ENCODE data around the gene ATP9B. TPM values are rescaled to one million over a fixed set of nuclear protein-coding genes. Genes with fewer than 3 reads are reported as not detected.

The ATP9B gene
- total RNA-seq, 1 experiment from 2014 or later = 8.6 TPM

- H2AFZ ChIP-seq = no peak overlapping the region
- ChIA-PET CTCF (no interaction called here), POLR2A (ENCODE audit: unreplicated experiment) (no interaction called here)
- no peak overlapping the region for H3K27ac ChIP-seq
- no peaks in the 10 kb centered on the region for H3K36me3 ChIP-seq (ENCODE audit: low read depth)
- TF ChIP-seq EZH2 (IDR thresholded peaks at IDR 0.05; ENCODE audit: low read depth) = no peak
- TF ChIP-seq, protein P1, sequence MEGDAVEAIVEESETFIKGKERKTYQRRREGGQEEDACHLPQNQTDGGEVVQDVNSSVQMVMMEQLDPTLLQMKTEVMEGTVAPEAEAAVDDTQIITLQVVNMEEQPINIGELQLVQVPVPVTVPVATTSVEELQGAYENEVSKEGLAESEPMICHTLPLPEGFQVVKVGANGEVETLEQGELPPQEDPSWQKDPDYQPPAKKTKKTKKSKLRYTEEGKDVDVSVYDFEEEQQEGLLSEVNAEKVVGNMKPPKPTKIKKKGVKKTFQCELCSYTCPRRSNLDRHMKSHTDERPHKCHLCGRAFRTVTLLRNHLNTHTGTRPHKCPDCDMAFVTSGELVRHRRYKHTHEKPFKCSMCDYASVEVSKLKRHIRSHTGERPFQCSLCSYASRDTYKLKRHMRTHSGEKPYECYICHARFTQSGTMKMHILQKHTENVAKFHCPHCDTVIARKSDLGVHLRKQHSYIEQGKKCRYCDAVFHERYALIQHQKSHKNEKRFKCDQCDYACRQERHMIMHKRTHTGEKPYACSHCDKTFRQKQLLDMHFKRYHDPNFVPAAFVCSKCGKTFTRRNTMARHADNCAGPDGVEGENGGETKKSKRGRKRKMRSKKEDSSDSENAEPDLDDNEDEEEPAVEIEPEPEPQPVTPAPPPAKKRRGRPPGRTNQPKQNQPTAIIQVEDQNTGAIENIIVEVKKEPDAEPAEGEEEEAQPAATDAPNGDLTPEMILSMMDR (conservative IDR thresholded peaks at IDR 0.05) = no peak
- H3K27me3 ChIP-seq (ENCODE audit: insufficient read depth, low read depth) = no peaks in the 10 kb centered on the region
- H3K4me1 ChIP-seq (replicated peaks; ENCODE audit: insufficient read depth) = peaks cover 10% of the 10 kb centered on the region
- no TSS peak for BruUV-seq (replicated peaks)
- H3F3A ChIP-seq (ENCODE audit: insufficient read depth, low read depth) = no peaks in the 10 kb centered on the region
- no peaks in the 10 kb centered on the region for H3K79me2 ChIP-seq (ENCODE audit: low read depth)
- no peak for DNase-seq
- no peaks in the 10 kb centered on the region for H3K9me2 ChIP-seq (ENCODE audit: insufficient read depth)
- H4K20me1 ChIP-seq (ENCODE audit: insufficient read depth) = no peaks in the 10 kb centered on the region
- H3K4me3 ChIP-seq = no peak overlapping the region
- H3K4me2 ChIP-seq = no peak overlapping the region
- H3K9me3 ChIP-seq (ENCODE audit: insufficient read depth, low read depth) = no peaks in the 10 kb centered on the region
- intact Hi-C loops (cut with micrococcal nuclease; ENCODE audit: unreplicated experiment) = no loop called here
Measured at GRCh38 chr18:79404567-79404910, 335.3 kb downstream of the ATP9B start.

DNA sequence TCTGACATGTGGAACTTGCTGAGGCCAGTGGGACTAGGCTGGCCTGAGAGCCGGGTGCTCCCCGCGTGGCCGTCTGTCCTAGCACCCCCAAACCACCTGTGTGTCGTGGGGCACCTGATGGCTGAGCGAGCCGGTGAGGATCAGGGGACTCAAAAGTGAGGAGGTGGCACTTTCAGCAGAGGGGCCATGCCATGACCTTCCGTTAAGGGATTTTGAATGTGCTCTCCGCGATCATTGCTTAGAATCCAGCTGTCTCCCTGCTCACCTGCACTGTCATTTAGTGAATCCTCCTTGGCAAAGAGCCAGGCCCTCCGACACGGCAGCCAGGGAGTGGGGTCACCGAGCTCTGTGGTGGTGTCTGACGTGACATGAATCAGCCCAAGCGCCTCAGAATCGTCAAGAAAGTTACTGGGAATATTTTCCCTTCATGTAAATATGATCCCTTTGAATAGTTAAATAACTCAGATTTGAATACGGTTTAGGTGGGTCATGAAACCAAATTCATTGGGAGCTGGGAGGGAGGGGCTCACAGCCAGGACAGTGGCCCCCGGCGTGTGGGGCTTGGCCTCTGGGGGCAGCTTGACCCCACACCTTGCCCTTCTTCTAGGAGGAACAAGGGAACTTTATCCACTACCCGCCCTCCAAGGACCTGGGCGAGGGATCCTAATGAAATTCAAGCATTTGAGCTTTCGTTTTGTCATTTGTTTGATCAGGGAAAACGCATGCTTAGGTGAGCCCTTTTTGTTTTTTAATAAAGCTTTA, 336.0 kb downstream of the ATP9B start:
- no peaks in the 10 kb centered on the region for H3K79me2 ChIP-seq (ENCODE audit: low read depth)
- intact Hi-C loops (cut with micrococcal nuclease; ENCODE audit: unreplicated experiment) = no loop called here
- H3K4me1 ChIP-seq (replicated peaks; ENCODE audit: insufficient read depth) = peaks cover 10% of the 10 kb centered on the region
- no peaks in the 10 kb centered on the region for H4K20me1 ChIP-seq (ENCODE audit: insufficient read depth)
- H3K4me2 ChIP-seq = no peak overlapping the region
- BruUV-seq (replicated peaks) = no TSS peak
- H3K9me2 ChIP-seq (ENCODE audit: insufficient read depth) = no peaks in the 10 kb centered on the region
- no peak for TF ChIP-seq EZH2 (IDR thresholded peaks at IDR 0.05; ENCODE audit: low read depth)
- TF ChIP-seq, protein P1 (conservative IDR thresholded peaks at IDR 0.05) = no peak
- ChIA-PET CTCF (no interaction called here), POLR2A (ENCODE audit: unreplicated experiment) (no interaction called here)
- H3F3A ChIP-seq (ENCODE audit: insufficient read depth, low read depth) = no peaks in the 10 kb centered on the region
- no peak overlapping the region for H2AFZ ChIP-seq
- H3K27ac ChIP-seq = no peak overlapping the region
- no peaks in the 10 kb centered on the region for H3K27me3 ChIP-seq (ENCODE audit: insufficient read depth, low read depth)
- H3K4me3 ChIP-seq = no peak overlapping the region
- no peak for DNase-seq
- H3K36me3 ChIP-seq (ENCODE audit: low read depth) = no peaks in the 10 kb centered on the region
- H3K9me3 ChIP-seq (ENCODE audit: insufficient read depth, low read depth) = no peaks in the 10 kb centered on the region

DNA sequence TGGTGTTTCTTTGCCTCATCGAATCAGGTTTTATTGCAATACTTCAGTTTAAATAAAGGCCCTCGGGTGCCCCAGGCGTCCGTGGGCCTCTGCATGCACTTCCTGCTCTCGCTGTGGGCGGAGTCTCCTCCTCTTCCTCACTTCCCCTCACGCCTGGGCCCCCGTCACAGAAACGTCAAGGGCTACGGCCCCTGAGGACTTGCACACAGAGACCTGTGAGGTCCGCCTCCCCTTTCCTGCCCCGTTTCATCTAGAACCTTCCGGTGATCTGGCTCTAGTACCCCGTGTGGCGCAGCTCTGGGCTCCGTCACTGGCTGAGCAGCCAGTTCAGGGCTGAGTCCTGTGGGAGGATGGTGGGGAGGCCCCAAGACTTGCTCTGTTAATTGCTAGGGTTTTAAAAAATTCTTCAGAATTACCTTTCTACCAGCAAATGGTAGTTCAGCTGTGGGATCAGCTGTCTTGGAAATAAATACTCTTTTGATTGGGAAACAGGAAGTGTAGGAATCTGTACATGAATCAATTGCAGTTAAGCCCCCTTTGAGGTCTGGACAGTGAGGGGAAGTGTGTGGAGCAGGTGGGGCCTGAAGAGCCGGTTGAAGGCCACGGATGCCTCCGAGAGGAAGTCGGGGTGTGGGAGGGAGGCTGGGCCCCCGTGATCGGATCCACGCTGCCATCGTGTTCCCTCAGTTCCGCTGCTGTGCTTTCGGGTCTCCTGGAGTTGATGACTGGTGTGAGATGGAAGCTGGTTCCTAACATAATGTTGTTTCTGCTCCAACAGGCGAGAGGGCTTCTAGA, 336.8 kb downstream of the ATP9B start:
- intact Hi-C loops (cut with micrococcal nuclease; ENCODE audit: unreplicated experiment) = no loop called here
- no peaks in the 10 kb centered on the region for H3K27me3 ChIP-seq (ENCODE audit: insufficient read depth, low read depth)
- no peaks in the 10 kb centered on the region for H3K79me2 ChIP-seq (ENCODE audit: low read depth)
- H2AFZ ChIP-seq = no peak overlapping the region
- H3F3A ChIP-seq (ENCODE audit: insufficient read depth, low read depth) = no peaks in the 10 kb centered on the region
- no peak for DNase-seq
- ChIA-PET POLR2A (ENCODE audit: unreplicated experiment) (no interaction called here), CTCF (no interaction called here)
- TF ChIP-seq, protein P1 (conservative IDR thresholded peaks at IDR 0.05) = no peak
- no peak for TF ChIP-seq EZH2 (IDR thresholded peaks at IDR 0.05; ENCODE audit: low read depth)
- H3K27ac ChIP-seq = no peak overlapping the region
- no peaks in the 10 kb centered on the region for H3K36me3 ChIP-seq (ENCODE audit: low read depth)
- H3K4me1 ChIP-seq (replicated peaks; ENCODE audit: insufficient read depth) = peaks cover 10% of the 10 kb centered on the region
- no peak overlapping the region for H3K4me2 ChIP-seq
- no peaks in the 10 kb centered on the region for H3K9me3 ChIP-seq (ENCODE audit: insufficient read depth, low read depth)
- no peak overlapping the region for H3K4me3 ChIP-seq
- no TSS peak for BruUV-seq (replicated peaks)
- no peaks in the 10 kb centered on the region for H3K9me2 ChIP-seq (ENCODE audit: insufficient read depth)
- no peaks in the 10 kb centered on the region for H4K20me1 ChIP-seq (ENCODE audit: insufficient read depth)

Data from PC-9 (cell line).